ENCODE results near the gene FNDC5. TPM values are rescaled to one million over a fixed set of nuclear protein-coding genes. Genes with fewer than 3 reads are reported as not detected.

Gene FNDC5
- 0.87 and 1.2 TPM in 2 replicates for total RNA-seq

DNA sequence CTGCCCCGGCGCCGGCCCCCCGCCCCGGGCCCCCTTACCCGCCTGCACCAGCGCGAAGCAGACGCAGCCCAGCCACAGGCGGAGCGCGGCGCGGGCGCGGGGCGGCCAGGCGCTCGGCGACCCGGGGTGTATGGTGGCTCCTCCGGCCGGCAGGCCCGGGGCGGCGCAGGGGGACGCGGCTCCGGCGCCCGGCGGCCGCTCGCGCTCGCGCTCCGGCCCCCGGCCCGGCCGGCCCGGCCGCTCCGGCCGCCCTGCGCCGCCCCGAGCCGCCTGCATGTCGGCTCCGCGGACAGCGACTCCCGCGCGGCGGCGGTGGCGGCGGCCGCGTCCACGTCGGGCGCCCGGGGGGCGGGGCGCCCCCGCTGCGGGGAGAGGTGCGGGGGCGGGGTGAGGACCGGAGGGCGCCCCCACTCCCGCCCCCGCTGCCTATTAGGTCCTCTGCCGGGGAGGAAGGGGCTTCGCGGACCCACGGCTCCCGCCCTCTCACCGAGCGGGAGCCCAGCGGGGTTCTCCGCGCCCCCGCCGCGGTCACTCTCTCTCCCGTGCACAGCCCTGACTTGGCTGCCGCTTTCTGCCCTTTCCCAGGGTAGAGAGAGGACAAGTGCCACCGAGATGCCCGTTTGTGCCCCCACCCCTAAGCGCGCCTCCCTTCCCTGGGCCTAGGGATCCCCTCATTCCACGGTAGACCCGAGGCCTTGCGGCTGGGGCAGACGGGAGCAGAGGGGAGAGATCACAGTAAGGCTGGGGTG lies at the start of gene FNDC5:
FNDC5 (minus strand) TSS at position 298 of the 749 bp plus-strand sequence.

DNA sequence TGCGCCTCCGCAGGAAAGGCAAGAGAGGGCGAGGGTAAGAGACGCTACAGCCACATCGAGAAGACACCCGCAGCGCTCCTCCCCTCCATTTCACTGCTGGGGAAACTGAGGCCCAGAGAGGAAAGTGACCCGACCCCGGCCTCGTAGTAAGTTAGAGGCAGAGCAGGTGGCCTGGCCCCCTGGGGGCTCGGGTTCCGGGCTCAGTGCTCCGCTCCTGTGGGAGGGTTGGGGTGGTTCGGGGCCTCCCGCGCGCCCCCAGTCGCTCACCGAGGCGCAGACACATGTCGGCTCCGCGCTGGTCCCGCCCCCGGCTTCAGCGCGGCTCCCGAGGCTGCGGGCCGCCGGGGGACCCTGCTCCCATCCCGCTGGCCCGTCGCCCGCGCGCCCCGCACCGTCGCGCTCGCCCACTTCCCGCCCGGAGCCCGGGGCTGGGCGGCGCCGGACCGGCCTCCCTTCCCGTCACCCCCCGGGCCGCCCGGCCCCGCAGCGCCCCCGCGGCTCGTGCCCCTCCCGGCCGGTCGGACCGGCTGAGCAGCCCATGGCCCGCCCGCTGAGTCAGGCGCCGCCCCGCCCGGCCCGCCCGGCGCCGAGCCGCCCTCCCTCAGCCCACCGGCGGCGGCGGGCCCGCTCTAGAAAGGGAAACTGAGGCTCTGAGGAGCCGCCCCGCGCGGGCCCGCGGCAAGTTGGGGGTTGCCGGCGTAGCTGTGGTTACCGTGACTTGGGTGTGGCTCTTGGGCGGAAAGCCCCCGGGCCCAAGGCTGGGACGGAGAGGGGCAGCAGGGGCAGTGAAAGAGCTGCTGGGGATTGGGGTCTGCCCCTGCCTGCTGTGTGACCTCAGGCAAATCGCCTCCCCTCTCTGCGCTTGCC lies 30.5 kb upstream of the FNDC5 start, which contains the start of gene TMEM54:
TMEM54 (minus strand) TSS at position 434 of the 867 bp plus-strand sequence; CDS start at position 283, 151 bp downstream.

DNA sequence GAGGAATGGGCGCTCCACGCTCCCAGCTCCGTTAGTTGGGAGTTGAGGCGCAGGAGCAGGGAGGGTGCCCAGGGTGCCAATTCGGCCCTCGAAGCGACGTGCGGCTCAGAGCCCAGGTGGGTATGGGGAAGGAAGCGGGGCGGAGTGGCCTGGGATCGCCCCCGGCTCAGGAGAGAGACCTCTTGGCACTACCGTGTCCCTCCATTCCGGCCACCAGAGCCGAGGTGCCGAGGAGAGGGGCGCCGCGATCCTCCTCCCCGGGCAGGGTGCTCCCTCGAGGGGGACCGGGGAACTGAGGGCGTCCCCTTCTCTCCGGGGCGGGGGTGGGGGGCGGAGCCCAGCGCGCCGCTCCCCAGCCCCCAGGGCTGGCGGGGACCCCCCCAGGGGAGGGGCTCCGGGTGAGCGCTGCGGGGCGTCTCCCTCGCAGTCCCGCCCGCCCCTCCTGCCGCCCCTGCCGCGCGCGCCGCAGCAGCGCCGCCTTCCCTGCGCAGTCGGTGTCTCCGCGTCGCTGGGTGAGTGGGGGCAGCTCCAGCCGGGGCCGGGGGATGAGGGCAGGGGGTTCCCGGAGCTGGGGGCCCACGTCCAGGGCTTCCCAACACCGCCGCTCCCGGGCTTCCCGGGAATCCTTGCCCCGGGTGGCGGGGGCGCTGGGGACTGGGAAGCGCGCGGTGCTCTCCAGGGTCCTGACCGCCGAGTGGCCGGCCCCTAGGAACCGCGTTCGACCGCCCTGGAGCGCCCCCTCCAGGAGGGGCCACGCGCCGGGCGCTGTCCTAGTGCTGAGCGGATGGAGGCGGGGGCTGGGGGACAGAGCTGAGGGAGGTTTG lies 15.5 kb upstream of the FNDC5 start, which contains the start of gene HPCA:
HPCA (plus strand) TSS at position 488 of the 824 bp plus-strand sequence. CDS start 2,408 bp downstream, outside the sequence.

DNA sequence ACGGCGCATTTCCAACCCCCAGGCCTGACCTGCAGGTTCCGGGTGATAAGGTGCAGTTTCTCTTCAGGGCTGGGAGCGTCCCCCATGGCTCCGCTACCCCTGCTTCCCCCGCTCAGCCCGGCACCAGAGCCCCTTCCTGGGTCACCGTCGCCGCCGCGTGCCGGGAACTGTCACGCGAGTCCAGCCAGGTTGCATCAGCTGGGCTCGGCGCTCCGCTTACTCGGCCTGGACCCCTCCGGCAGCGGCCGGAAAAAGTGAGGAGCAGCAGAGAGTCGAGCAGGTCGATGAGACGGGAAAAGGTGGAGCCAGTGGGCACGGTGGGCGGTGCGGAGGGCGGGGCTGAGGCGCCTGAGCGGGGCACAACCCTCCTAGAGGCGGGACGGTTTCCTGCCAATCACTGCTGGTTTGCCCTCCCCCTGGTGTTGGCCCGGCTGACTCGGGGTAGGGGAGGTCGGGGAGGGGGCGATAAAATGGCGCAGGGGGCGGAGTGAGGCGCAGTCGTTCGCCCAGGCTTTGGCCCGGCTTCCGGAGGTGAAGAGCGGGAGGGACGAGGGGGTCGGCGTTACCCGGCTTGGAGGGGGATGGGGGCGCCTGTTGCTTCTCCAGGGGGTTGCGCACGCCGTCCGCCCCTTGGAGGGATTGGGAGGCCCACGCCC lies 53.4 kb downstream of the FNDC5 start, which contains the start of the genes S100PBP and YARS1:
S100PBP (plus strand) TSS at position 495 of the 656 bp plus-strand sequence. CDS start 8,447 bp downstream, outside the sequence.
YARS1 (minus strand) TSS at position 200 of the 656 bp plus-strand sequence; CDS start at position 86, 114 bp downstream.

Other genes with a start within 250 kb of the FNDC5 start
- gene ZBTB8OS, start 220.4 kb downstream of the FNDC5 start, total RNA-seq, result 55.9 and 68.0 TPM in 2 replicates
- gene RBBP4, start 219.7 kb downstream of the FNDC5 start, total RNA-seq, result 91.7 and 109 TPM in 2 replicates
- gene SYNC, start 168.1 kb downstream of the FNDC5 start, total RNA-seq, result 68.0 and 75.8 TPM in 2 replicates
- 80.2 and 86.5 TPM in 2 replicates for gene YARS1, start 53.6 kb downstream of the FNDC5 start, total RNA-seq
- gene S100PBP, start 53.3 kb downstream of the FNDC5 start, total RNA-seq, result 32.9 and 51.2 TPM in 2 replicates
- not detected in 2 replicates for gene HPCA, start 15.6 kb upstream of the FNDC5 start, total RNA-seq
- 13.7 and 20.3 TPM in 2 replicates for gene TMEM54, start 30.5 kb upstream of the FNDC5 start, total RNA-seq
- gene RNF19B, start 93.9 kb upstream of the FNDC5 start, total RNA-seq, result 8.7 and 9.3 TPM in 2 replicates
- gene AK2, start 166.0 kb upstream of the FNDC5 start, total RNA-seq, result 73.3 and 87.7 TPM in 2 replicates
- gene AZIN2, start 210.2 kb upstream of the FNDC5 start, total RNA-seq, result 3.3 and 4.0 TPM in 2 replicates